Effector memory CD8-positive, alpha-beta T cell (primary cell): ENCODE data around the gene BCL2.

Source experiments
- ATAC-seq: fragments of 150-1000 bp; cut with Tn5 transposase; replicated peaks from 2 replicates; pipeline ENCODE4 v1.10.0; 2021; ENCODE audit warnings: mild to moderate bottlenecking, moderate library complexity
- DNase-seq, 3 experiments: peaks; one replicate each; pipeline ENCODE4 v3.0.0; 2021
- H3K27ac Mint-ChIP-seq, 2 donors: one replicate each; pipeline ENCODE4 v1.8.0; 2022; ENCODE audit warnings: mild to moderate bottlenecking in 2 of 2, mixed read lengths in 2 of 2, moderate library complexity in 2 of 2
- H3K27me3 Mint-ChIP-seq, 2 donors: one replicate each; pipeline ENCODE4 v1.8.0; 2022; ENCODE audit warnings: mixed read lengths in 2 of 2
- H3K36me3 Mint-ChIP-seq: one replicate; pipeline ENCODE4 v1.8.0; 2022; ENCODE audit warnings: mild to moderate bottlenecking, moderate library complexity, mixed read lengths; ENCODE audit not compliant: insufficient read depth
- H3K4me1 Mint-ChIP-seq, 2 donors: one replicate each; pipeline ENCODE4 v1.8.0; 2022; ENCODE audit warnings: low read depth in 2 of 2, mixed read lengths in 2 of 2
- H3K4me3 Mint-ChIP-seq, 2 donors: one replicate each; pipeline ENCODE4 v1.8.0; 2022; ENCODE audit warnings: mild to moderate bottlenecking in 2 of 2, mixed read lengths in 2 of 2, moderate library complexity in 2 of 2
- H3K9me3 Mint-ChIP-seq, 2 donors: one replicate each; pipeline ENCODE4 v1.8.0; 2022; ENCODE audit warnings: mixed read lengths in 2 of 2

BCL2 gene

DNA sequence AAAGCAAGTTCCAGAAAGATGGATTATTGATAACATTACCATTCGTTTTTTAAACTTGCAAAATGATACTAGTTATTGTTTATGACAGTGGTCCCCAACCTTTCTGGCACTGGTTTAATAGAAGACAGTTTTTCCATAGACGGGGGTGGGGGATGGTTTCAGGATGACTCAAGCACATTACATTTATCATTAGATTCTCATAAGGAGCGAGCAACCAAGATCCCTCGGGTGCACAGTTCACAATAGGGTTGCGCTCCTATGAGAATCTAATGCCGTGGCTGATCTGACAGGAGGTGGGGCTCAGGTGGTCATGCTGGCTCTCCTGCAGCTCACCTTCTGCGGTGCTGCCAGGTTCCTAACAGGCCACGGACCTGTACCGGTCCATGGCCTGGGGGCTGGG lies 86.2 kb downstream of the BCL2 start:
- H3K27ac Mint-ChIP-seq: peak overlapping the region; percentile 57 to 66
- peaks cover 49 to 52% of the 10 kb centered on the region in 2 donors for H3K4me1 Mint-ChIP-seq
- no peaks in the 10 kb centered on the region for H3K27me3 Mint-ChIP-seq
- peak overlapping the region; percentile 53 to 60 for H3K4me3 Mint-ChIP-seq
- no peaks in the 10 kb centered on the region for H3K9me3 Mint-ChIP-seq
- peaks cover 7% of the 10 kb centered on the region for H3K36me3 Mint-ChIP-seq
- DNase-seq: no peak
- peak; percentile 32 for ATAC-seq

DNA sequence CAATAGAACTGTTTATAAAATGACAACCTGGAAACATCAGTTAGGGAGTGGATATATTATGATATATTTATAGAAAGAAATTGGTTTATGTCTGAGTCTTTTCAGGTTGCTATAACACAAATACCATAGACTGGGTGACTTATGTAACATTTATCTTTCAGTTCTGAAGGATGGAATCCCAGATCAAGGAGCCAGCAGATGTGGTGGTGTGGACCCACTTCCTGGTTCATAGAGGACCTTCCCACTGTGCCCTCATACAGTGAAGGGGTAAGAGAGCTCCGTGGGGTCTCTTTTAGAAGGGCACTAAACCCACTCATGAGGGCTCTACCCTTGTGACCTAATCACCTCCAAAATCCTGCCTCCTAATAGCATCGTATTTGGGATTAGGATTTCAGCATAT lies 86.7 kb downstream of the BCL2 start:
- Mint-ChIP-seq H3K27ac (peak overlapping the region; percentile 57 to 66), H3K27me3 (no peaks in the 10 kb centered on the region), H3K36me3 (peaks cover 7% of the 10 kb centered on the region), H3K4me3 (peak overlapping the region; percentile 53 to 60), H3K9me3 (no peaks in the 10 kb centered on the region), H3K4me1 (peaks cover 49 to 58% of the 10 kb centered on the region in 2 donors)
- peak; percentile 39 for ATAC-seq
- DNase-seq: no peak

DNA sequence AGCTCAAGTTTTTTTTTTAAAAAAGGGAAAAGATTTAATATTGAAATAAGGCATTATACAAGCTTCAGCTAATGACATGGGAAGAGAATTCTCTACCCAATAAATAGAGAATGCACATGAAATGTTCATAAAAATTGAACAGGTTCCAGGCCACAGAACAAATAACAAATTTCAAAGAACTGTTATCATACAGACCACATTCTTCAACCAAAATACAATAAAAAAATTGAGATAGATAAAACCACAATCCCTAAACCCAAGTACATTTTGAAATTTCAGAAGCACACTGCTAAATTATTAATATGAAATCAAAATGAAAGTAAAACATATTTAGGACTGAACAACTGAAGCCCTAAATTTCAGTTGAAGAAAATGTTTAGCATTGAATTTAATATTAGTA lies 89.6 kb downstream of the BCL2 start:
- DNase-seq (no peak), ATAC-seq (peak; percentile 37)
- H3K27me3 Mint-ChIP-seq: no peaks in the 10 kb centered on the region
- H3K4me3 Mint-ChIP-seq: peak overlapping the region; percentile 78 to 89
- H3K36me3 Mint-ChIP-seq: no peaks in the 10 kb centered on the region
- peaks cover 46 to 57% of the 10 kb centered on the region in 2 donors for H3K4me1 Mint-ChIP-seq
- no peaks in the 10 kb centered on the region for H3K9me3 Mint-ChIP-seq
- peak overlapping the region; percentile 94 to 98 for H3K27ac Mint-ChIP-seq

DNA sequence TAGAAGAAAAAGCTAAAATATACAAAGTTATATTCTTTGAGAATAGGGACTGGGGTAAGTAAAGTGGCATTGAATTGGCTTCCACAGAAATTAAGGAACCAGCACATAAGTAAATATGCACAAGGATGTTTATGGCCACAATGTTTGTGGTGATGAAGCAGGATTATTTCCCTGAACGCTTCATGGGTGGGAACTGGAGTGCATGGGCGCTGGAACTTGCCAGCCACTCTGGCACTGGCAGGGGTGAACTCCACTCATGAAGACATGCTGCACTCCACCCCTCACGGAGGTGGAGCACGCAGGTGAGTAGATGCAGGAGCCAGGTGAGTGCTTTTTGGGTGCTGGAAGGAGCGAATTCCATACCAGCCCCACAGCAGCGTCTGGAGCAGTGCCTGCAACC lies 94.1 kb downstream of the BCL2 start:
- peak overlapping the region; percentile 45 to 67 for H3K27ac Mint-ChIP-seq
- no peaks in the 10 kb centered on the region for H3K27me3 Mint-ChIP-seq
- DNase-seq (no peak), ATAC-seq (no peak)
- peaks cover 44 to 57% of the 10 kb centered on the region in 2 donors for H3K4me1 Mint-ChIP-seq
- no peaks in the 10 kb centered on the region for H3K9me3 Mint-ChIP-seq
- peaks cover 6% of the 10 kb centered on the region for H3K36me3 Mint-ChIP-seq
- no peak overlapping the region for H3K4me3 Mint-ChIP-seq

- Mint-ChIP-seq H3K27me3 (no peaks in the 10 kb centered on the region), H3K27ac (peak overlapping the region; percentile 45 to 67), H3K36me3 (peaks cover 10% of the 10 kb centered on the region), H3K4me3 (peak overlapping the region in 1 of 2 donors; percentile 18), H3K9me3 (no peaks in the 10 kb centered on the region), H3K4me1 (peaks cover 45 to 54% of the 10 kb centered on the region in 2 donors)
- DNase-seq (no peak), ATAC-seq (peak; percentile 79)
Observed at GRCh38 chr18:63224630-63225029, 94.9 kb downstream of the BCL2 start.

DNA sequence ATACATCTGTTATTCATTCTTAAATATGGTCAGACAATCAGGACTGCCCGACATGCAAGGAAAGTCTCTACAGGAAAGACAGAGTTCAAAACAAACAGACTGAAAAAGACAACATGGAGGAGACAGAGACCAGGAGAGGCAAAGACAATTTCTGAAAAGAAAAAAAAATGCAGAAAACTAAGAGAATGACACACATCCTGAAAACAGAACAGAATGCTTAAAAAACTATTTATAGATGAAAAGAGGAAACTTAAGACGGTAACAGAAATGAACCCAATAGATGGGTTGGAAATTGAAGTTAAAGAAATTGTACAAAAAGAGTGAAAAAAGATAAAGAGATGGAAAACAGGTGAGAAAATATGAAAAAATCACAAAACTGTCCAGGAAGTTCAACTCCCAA lies 95.7 kb downstream of the BCL2 start:
- peaks cover 2 to 4% of the 10 kb centered on the region in 2 donors for H3K9me3 Mint-ChIP-seq
- H3K27me3 Mint-ChIP-seq: no peaks in the 10 kb centered on the region
- ATAC-seq (no peak), DNase-seq (no peak)
- peak overlapping the region; percentile 45 to 67 for H3K27ac Mint-ChIP-seq
- H3K36me3 Mint-ChIP-seq: peaks cover 10% of the 10 kb centered on the region
- H3K4me1 Mint-ChIP-seq: peaks cover 46 to 55% of the 10 kb centered on the region in 2 donors
- peak overlapping the region; percentile 1 to 18 for H3K4me3 Mint-ChIP-seq

DNA sequence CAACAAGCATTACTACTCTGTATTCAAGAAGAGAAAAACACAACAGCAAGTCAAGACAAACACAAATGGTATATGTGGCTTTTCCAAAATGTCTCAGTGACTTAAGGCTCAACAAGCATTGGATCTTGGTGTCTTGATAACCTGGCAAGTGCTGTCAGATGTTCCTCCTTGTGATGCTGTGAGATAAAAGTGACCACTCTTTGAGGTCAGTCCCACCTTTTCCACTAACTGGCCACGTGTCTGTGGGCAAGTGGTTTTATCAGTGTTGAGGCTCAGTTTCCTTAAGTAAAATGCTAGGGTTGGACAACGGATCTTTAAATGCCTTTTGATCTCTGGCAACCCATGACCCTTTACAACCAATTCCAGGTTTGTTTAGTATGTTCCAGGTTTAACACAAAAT lies 98.7 kb downstream of the BCL2 start:
- DNase-seq (no peak), ATAC-seq (peak; percentile 28)
- no peaks in the 10 kb centered on the region for H3K27me3 Mint-ChIP-seq
- H3K4me1 Mint-ChIP-seq: peaks cover 66 to 73% of the 10 kb centered on the region in 2 donors
- H3K27ac Mint-ChIP-seq: peak overlapping the region; percentile 78 to 82
- H3K9me3 Mint-ChIP-seq: peaks cover 4 to 8% of the 10 kb centered on the region in 2 donors
- H3K4me3 Mint-ChIP-seq: no peak overlapping the region
- peaks cover 13% of the 10 kb centered on the region for H3K36me3 Mint-ChIP-seq

- ATAC-seq (no peak), DNase-seq (no peak)
- Mint-ChIP-seq H3K9me3 (peaks cover 4 to 8% of the 10 kb centered on the region in 2 donors), H3K27me3 (no peaks in the 10 kb centered on the region), H3K36me3 (peaks cover 13% of the 10 kb centered on the region), H3K4me1 (peaks cover 67 to 73% of the 10 kb centered on the region in 2 donors), H3K4me3 (peak overlapping the region; percentile 11 to 20), H3K27ac (peak overlapping the region; percentile 88 to 95)
Observed at GRCh38 chr18:63218472-63218871, 101.1 kb downstream of the BCL2 start.

DNA sequence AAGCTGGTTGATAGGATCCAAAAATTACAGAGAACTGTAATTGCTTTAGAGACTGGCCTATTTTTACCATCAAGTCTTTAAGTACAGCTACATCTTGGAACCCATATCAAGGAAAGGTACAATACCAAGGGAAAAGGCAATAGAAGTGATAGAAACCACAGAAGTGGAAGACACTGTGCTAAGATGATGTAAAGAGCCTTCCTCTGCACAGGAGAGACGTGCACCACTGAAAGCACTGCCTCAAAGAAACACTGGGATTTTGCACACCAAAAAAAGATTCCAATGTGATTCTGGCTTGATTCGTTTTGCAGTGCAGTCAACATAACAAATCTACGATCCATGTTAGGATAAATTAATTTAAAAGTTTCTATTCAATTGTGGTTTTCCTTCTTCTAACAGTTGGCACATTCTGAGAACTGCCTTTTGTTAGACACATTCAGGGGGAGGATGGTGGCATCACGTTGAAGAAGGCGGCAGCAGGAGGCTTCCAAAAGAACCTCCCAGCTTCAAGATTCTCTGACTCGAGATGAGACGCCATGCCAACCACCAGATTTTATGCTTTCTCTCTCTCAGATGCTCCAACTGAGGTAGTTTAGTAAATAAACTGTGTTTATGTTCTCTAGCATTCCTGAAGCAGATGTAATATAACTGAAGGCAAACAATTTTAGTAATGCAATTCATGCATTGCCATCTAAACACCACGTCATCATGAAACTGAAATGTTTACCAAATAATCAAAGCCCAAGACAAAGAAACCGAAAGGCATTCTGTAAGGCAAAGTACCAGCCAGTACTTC lies 102.9 kb downstream of the BCL2 start:
- H3K27me3 Mint-ChIP-seq: no peaks in the 10 kb centered on the region
- peak overlapping the region; percentile 72 to 80 for H3K4me3 Mint-ChIP-seq
- ATAC-seq (peak; percentile 69), DNase-seq (peak; percentile 16 to 30 (median 24))
- peaks cover 72 to 80% of the 10 kb centered on the region in 2 donors for H3K4me1 Mint-ChIP-seq
- H3K36me3 Mint-ChIP-seq: peaks cover 7% of the 10 kb centered on the region
- peak overlapping the region; percentile 88 to 95 for H3K27ac Mint-ChIP-seq
- H3K9me3 Mint-ChIP-seq: peaks cover 4 to 8% of the 10 kb centered on the region in 2 donors

DNA sequence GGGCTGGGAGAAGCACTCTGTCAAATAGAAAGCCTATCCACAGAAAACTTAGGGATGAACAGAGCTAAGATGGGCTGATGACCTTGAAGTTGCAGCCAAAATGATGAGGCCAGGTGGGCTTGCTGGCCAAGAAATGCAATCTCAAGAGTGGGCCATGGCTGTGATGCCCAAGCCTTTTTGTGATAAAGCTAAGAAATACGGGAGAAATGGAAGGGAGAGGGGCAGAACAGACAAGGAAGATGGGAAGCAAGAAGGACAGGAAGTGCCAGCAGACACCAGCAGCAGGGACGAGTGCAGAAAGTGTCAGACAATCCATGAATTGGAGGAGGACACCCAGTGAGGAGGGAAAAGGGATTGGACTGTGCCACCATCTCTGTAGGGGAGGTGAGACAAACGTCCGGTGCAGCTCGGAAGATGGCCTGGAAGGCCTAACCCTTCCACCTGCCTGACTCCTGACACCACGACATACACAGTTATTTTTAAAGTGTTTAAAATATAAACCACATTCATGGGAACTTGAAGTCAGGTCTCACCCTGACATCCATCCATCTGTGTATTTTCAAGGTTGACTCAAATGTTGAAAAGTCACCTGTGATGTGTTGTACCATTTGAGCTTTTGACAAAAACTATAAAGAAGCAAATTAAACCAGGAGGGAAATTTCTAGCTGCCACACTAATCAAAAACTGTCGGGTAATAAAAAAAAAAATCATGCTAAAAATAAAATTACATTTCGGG lies 105.5 kb downstream of the BCL2 start:
- peaks cover 76 to 83% of the 10 kb centered on the region in 2 donors for H3K4me1 Mint-ChIP-seq
- no peak for ATAC-seq

GRCh38 chr18:63213331-63213900 lies 106.2 kb downstream of the BCL2 start:
- Mint-ChIP-seq H3K4me3 (peak overlapping the region; percentile 36 to 69), H3K27me3 (no peaks in the 10 kb centered on the region), H3K36me3 (peaks cover 2% of the 10 kb centered on the region), H3K27ac (peak overlapping the region; percentile 90 to 95), H3K4me1 (peaks cover 74 to 82% of the 10 kb centered on the region in 2 donors), H3K9me3 (no peaks in the 10 kb centered on the region)
- ATAC-seq (peak; percentile 31), DNase-seq (no peak)

More for the DNA sequence above, 105.5 kb downstream of the BCL2 start:
- Mint-ChIP-seq H3K9me3 (peaks cover 4 to 7% of the 10 kb centered on the region in 2 donors), H3K27me3 (no peaks in the 10 kb centered on the region), H3K4me3 (peak overlapping the region; percentile 36 to 69), H3K27ac (peak overlapping the region; percentile 90 to 95), H3K36me3 (peaks cover 3% of the 10 kb centered on the region)
- no peak for DNase-seq

- Mint-ChIP-seq H3K27me3 (no peaks in the 10 kb centered on the region), H3K4me3 (peak overlapping the region; percentile 2 to 37), H3K9me3 (no peaks in the 10 kb centered on the region), H3K27ac (peak overlapping the region; percentile 11 to 90), H3K4me1 (peaks cover 70 to 78% of the 10 kb centered on the region in 2 donors), H3K36me3 (no peaks in the 10 kb centered on the region)
- DNase-seq (no peak), ATAC-seq (no peak)
Observed at GRCh38 chr18:63210521-63210920, 109.0 kb downstream of the BCL2 start.

DNA sequence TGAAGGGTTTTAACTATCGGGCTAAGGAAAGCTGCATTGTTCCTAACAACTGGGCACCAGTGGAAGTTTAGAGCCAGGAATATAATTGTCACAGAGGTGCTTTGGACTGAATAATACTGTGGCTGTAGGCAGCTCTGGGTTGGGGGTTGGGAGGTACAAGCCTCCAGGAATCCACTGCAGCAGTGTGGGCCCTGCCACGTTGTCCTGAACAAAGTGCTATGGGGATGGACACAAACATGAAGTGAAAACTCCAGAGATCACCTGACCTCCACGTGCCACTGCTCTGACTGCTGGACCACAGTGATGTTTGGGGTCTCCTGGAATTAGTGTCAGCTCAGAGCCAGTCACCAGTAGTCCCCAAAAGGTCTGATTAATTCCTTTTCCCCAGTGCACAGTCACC lies 110.9 kb downstream of the BCL2 start:
- DNase-seq: no peak
- Mint-ChIP-seq H3K36me3 (no peaks in the 10 kb centered on the region), H3K9me3 (no peaks in the 10 kb centered on the region), H3K4me3 (peak overlapping the region; percentile 47 to 67), H3K4me1 (peaks cover 76 to 86% of the 10 kb centered on the region in 2 donors), H3K27ac (peak overlapping the region; percentile 63 to 90), H3K27me3 (no peaks in the 10 kb centered on the region)
- ATAC-seq: no peak
